Thyroid gland (tissue), 4 donors: ENCODE measurements around the gene MARK1. TPM values are rescaled to one million over a fixed set of nuclear protein-coding genes. Genes with fewer than 3 reads are reported as not detected.

Source experiments
- DNase-seq, 2 donors: peaks; one replicate each; pipeline ENCODE4 v3.0.0-alpha.2; 2019
- H3K27ac ChIP-seq, 3 donors: fragments of 200-600 bp; sonication (generic); 1 replicate in 2 of 3; 2 replicates in 1 of 3; pipeline ENCODE4 v1.5.1; 2016 to 2019; ENCODE audit warnings: mild to moderate bottlenecking in 1 of 3, moderate library complexity in 1 of 3
- H3K27me3 ChIP-seq: fragments of 200-600 bp; sonication (generic); one replicate; pipeline ENCODE4 v1.5.1; 2019
- H3K36me3 ChIP-seq, 2 donors: fragments of 200-600 bp; sonication (generic); one replicate each; pipeline ENCODE4 v1.5.1; 2016 to 2019
- H3K4me1 ChIP-seq, 2 donors: fragments of 200-600 bp; sonication (generic); one replicate each; pipeline ENCODE4 v1.5.1; 2017 to 2019
- H3K4me3 ChIP-seq, 3 donors: fragments of 200-600 bp; sonication (generic); replicated peaks in 1 of 3; 1 replicate in 2 of 3; 2 replicates in 1 of 3; pipeline ENCODE4 v1.5.1; 2016; ENCODE audit warnings: mild to moderate bottlenecking in 1 of 3
- H3K9me3 ChIP-seq: fragments of 200-600 bp; sonication (generic); one replicate; pipeline ENCODE4 v1.5.1; 2017
- POLR2A ChIP-seq, 2 donors: fragments of 450-650 bp; IDR thresholded peaks; one replicate each; pipeline ENCODE4 v1.6.1; 2017; ENCODE audit warnings: antibody characterized with exemption in 2 of 2, mild to moderate bottlenecking in 2 of 2, moderate library complexity in 1 of 2
- WGBS, 2 donors: methylation state at CpG; one replicate each; pipeline ENCODE4 v1.1.5; 2017; 5-methylcytosine and 5-hydroxymethylcytosine counted together
- intact Hi-C: fragments of 100-400 bp; cut with DNase I; formaldehyde crosslinking; loops from one replicate; pipeline ENCODE4 v1.15.1; 2023
- total RNA-seq, 4 donors: library from RNA; depleted of rRNA; stranded (reverse); fragments of >200 nt; gene quantifications; one replicate each; pipeline ENCODE4 v1.2.3, GENCODE V29; 2016
- TF ChIP-seq, protein P1 (sequence below), 6 experiments: fragments of 200-600 bp in 3 of 6; fragments of 450-650 bp in 3 of 6; sonication (generic) in 3 of 6; IDR thresholded peaks; one replicate each; pipeline ENCODE4 v1.5.1; 2016 to 2019; ENCODE audit warnings: antibody characterized with exemption in 6 of 6, mild to moderate bottlenecking in 2 of 6, inconsistent platforms in 1 of 6, moderate library complexity in 1 of 6

Gene MARK1
- total RNA-seq = 10 to 100 TPM; 10.9 to 21.2 (median 14.4) TPM

DNA sequence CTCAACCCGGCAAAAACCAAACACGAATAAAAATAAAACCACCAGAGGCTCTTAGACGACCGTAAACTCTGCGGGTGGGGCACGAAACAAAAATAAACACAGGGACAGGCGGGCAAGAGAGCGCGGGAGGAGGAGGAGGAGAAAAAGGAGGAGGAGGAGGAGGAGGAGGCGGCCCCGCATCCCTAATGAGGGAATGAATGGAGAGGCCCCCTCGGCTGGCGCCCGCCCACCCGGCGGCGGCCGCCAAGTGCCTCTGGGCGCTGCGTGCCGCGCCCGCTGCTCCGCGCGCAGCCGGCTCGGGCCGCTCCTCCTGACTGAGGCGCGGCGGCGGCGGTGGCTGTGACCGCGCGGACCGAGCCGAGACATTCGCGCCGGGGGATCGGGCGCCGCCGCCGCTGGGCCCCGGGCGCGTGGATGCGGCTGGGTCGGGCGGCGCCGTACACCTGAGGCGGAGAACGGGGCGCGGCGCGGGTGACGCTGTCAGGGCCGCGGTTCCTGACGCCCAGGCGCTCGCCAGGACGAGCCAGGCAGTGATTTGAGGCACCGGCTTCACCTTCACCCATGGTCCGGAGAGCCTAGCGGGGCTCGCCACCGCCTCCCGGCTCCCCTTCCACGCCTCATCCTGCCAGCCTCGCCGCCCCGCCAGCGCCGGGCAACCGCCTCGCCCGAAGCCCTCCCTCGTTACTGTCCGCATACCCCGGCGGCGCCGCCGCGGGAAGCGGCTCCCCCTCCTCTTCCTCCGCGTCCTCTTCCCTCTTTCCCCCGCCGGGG, at the start of gene MARK1:
Gene MARK1 (plus strand): TSS at position 229 of the 771 bp plus-strand sequence. CDS start 687 bp downstream, outside the sequence.
- Histone ChIP-seq H3K36me3 (no peaks in the 10 kb centered on the region), H3K27me3 (no peaks in the 10 kb centered on the region), H3K4me3 (peak within 1 kb of the TSS; percentile 70 to 89 (median 80)), H3K27ac (peak within 1 kb of the TSS; percentile 73 to 87 (median 84)), H3K9me3 (no peaks in the 10 kb centered on the region), H3K4me1 (peaks cover 3 to 6% of the 10 kb centered on the region in 2 donors)
- TF ChIP-seq POLR2A (IDR thresholded peaks at IDR 0.05) = peak; percentile 38 to 83
- TF ChIP-seq, protein P1, sequence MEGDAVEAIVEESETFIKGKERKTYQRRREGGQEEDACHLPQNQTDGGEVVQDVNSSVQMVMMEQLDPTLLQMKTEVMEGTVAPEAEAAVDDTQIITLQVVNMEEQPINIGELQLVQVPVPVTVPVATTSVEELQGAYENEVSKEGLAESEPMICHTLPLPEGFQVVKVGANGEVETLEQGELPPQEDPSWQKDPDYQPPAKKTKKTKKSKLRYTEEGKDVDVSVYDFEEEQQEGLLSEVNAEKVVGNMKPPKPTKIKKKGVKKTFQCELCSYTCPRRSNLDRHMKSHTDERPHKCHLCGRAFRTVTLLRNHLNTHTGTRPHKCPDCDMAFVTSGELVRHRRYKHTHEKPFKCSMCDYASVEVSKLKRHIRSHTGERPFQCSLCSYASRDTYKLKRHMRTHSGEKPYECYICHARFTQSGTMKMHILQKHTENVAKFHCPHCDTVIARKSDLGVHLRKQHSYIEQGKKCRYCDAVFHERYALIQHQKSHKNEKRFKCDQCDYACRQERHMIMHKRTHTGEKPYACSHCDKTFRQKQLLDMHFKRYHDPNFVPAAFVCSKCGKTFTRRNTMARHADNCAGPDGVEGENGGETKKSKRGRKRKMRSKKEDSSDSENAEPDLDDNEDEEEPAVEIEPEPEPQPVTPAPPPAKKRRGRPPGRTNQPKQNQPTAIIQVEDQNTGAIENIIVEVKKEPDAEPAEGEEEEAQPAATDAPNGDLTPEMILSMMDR (IDR thresholded peaks at IDR 0.05) = no peak
- intact Hi-C loops = loop anchor here (10.0 kb wide), 1 partner anchor 253 kb away; the partner anchor contains the start of gene RAB3GAP2
- peak; percentile 74 to 82 for DNase-seq
- WGBS, 2 donors = 1% methylated on average over 46 to 63 of the region's 96 CpGs

DNA sequence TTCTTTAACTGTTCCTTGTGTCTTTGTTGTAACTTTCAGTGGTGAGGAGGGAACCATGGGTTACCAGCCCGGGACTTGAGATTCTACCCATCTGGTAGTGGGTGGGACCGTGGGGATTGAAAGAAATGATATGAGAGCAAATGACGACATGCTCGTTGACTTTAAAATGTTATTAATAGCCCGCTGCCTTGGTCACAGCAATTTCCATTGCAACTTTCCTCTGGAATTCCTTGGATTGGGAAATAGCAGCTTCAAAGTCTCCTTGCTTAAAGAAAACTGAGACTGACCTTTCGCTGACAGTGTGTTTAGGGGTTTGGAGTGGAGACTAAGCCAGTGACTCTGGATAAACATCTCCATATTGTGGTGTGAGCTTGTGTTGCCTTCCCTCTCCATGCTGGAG, 44.2 kb upstream of the MARK1 start:
- Histone ChIP-seq H3K9me3 (no peaks in the 10 kb centered on the region), H3K27ac (no peak overlapping the region), H3K4me3 (no peak overlapping the region), H3K36me3 (no peaks in the 10 kb centered on the region), H3K27me3 (no peaks in the 10 kb centered on the region), H3K4me1 (peaks cover 0 to 6% of the 10 kb centered on the region in 2 donors)
- DNase-seq = no peak
- 42 to 46% methylated on average over 6 of the region's 6 CpGs for WGBS, 2 donors
- intact Hi-C loops = no loop called here
- TF ChIP-seq, protein P1 (IDR thresholded peaks at IDR 0.05) = no peak
- no peak for TF ChIP-seq POLR2A (IDR thresholded peaks at IDR 0.05)

DNA sequence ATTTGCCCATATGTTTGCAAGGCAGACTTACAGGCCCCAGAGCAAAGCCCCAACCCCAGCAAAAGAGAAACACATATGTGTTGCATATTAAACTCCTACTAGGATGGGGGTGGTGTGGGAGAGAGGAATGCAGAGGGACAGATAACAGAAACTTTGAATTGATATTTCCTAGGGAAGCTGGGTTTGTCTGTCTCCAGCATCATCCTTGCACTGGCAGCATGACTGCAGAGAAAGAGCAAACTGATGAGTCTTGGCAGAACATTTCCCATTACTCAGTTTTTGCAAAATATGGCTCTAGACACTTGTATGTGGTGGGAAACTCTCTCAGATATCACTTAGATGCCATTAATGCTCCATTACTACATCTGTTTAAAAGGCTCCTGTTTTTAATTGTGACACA, 43.8 kb upstream of the MARK1 start:
- no peak for DNase-seq
- no peaks in the 10 kb centered on the region for H3K36me3 ChIP-seq
- TF ChIP-seq, protein P1 (IDR thresholded peaks at IDR 0.05) = no peak
- intact Hi-C loops = no loop called here
- H3K27me3 ChIP-seq = no peaks in the 10 kb centered on the region
- H3K4me3 ChIP-seq = no peak overlapping the region
- no peaks in the 10 kb centered on the region for H3K9me3 ChIP-seq
- H3K4me1 ChIP-seq = peaks cover 0 to 6% of the 10 kb centered on the region in 2 donors
- H3K27ac ChIP-seq = no peak overlapping the region

DNA sequence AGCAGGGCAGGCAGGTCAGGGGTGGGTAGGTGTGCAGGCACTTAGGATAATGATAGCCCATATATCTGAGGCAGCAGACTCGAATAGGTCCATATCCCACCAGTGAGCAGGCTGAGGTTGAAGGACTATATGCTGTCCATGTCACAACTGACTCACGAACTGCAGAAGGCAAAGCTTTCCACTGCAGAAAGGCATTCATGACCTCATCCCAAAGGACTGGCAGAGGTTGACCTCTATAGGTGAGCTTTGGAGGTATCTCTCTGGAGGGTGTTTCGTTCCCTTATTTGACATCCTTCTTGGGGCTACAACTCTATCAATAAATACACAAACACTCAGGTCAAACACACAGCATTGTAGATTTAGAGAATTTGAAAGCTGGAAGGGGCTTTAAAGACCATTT, 42.8 kb upstream of the MARK1 start:
- WGBS, 2 donors = 71 to 76% methylated on average over 3 of the region's 3 CpGs
- H3K36me3 ChIP-seq = no peaks in the 10 kb centered on the region
- H3K4me1 ChIP-seq = peaks cover 0 to 6% of the 10 kb centered on the region in 2 donors
- intact Hi-C loops = no loop called here
- TF ChIP-seq, protein P1 (IDR thresholded peaks at IDR 0.05) = no peak
- TF ChIP-seq POLR2A (IDR thresholded peaks at IDR 0.05) = no peak
- no peak overlapping the region for H3K27ac ChIP-seq
- no peak overlapping the region for H3K4me3 ChIP-seq
- H3K27me3 ChIP-seq = no peaks in the 10 kb centered on the region
- H3K9me3 ChIP-seq = no peaks in the 10 kb centered on the region
- no peak for DNase-seq

DNA sequence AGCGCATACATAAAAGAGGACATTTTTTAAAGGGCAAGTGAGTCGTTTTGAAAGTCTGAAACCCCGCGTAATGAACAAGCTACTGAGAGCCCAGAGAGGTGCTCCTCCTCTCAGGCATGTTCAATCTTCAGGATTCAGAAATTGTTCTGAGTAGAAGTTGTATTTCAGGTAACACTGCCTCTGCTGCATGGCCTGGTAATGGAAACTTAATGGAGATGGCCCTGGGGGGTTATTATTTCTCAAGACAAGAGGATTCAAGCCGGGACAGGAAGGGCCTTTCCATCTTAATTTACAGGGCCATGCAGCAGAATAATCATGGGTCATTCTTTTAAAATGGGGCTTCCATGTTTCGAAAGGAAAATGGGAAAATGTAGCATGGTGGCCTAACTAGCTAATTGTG, 42.1 kb upstream of the MARK1 start:
- Histone ChIP-seq H3K36me3 (no peaks in the 10 kb centered on the region), H3K9me3 (no peaks in the 10 kb centered on the region), H3K4me3 (no peak overlapping the region), H3K27ac (no peak overlapping the region), H3K27me3 (no peaks in the 10 kb centered on the region), H3K4me1 (peaks cover 0 to 6% of the 10 kb centered on the region in 2 donors)
- TF ChIP-seq POLR2A (IDR thresholded peaks at IDR 0.05) = no peak
- TF ChIP-seq, protein P1 (IDR thresholded peaks at IDR 0.05) = no peak
- DNase-seq = no peak
- intact Hi-C loops = no loop called here
- 78 to 83% methylated on average over 6 of the region's 6 CpGs for WGBS, 2 donors
